ENCODE results near the gene PROCA1.

DNA sequence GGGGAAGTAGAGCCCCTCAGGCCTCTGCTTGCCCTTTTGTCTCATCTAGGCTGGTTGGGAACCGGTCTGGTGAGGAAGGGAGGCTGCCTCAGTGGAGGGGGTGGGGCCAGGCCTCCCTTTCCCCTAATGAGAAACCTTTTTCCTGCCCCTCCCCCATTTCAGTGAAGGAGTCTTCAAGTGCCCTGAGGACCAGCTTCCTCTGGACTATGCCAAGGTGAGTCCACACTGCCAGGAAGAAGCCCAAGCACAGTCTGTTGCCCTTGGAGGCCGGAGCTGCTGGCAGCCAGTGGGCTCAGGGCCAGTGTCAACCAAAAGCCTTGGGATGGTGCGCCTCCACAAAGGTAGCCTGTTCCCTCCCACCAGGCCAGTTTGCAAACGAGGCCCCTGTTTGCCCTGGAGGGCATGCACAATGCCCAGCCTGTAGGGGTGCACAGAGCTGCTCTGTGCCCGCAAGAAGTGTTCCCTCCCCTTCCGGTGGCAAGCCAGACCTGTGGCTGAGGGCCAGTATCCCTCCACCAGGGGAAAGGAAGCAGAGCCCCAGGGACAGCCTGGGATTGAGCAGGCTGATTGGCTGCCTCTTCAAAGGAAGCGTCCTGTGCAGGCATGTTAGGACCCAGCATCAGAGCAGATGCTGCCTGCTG, 35.5 kb upstream of the PROCA1 start:
- TF ChIP-seq, protein P1, sequence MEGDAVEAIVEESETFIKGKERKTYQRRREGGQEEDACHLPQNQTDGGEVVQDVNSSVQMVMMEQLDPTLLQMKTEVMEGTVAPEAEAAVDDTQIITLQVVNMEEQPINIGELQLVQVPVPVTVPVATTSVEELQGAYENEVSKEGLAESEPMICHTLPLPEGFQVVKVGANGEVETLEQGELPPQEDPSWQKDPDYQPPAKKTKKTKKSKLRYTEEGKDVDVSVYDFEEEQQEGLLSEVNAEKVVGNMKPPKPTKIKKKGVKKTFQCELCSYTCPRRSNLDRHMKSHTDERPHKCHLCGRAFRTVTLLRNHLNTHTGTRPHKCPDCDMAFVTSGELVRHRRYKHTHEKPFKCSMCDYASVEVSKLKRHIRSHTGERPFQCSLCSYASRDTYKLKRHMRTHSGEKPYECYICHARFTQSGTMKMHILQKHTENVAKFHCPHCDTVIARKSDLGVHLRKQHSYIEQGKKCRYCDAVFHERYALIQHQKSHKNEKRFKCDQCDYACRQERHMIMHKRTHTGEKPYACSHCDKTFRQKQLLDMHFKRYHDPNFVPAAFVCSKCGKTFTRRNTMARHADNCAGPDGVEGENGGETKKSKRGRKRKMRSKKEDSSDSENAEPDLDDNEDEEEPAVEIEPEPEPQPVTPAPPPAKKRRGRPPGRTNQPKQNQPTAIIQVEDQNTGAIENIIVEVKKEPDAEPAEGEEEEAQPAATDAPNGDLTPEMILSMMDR (IDR thresholded peaks at IDR 0.05): no peak
- TF ChIP-seq POLR2A (IDR thresholded peaks at IDR 0.05) (no peak), EP300 (IDR thresholded peaks at IDR 0.05) (no peak), POLR2AphosphoS5 (IDR thresholded peaks at IDR 0.05) (no peak)
